Mammary epithelial cell (primary cell): Measurements from ENCODE around the gene HPSE2.

ENCODE experiments used
- CTCF ChIP-seq, 2 donors: IDR thresholded peaks in 1 of 2; conservative IDR thresholded peaks in 1 of 2; 2 replicates each; pipeline ENCODE4 v1.5.1; 2011 to 2012; ENCODE audit warnings: inconsistent platforms in 2 of 2, low read length in 2 of 2, mild to moderate bottlenecking in 2 of 2, control low read depth in 1 of 2, low read depth in 1 of 2; ENCODE audit not compliant: insufficient read depth in 1 of 2; ENCODE audit errors: extremely low read depth in 1 of 2
- EZH2 ChIP-seq: IDR thresholded peaks from 2 replicates; pipeline ENCODE4 v1.6.1; 2012; ENCODE audit warnings: low read length, inconsistent platforms, borderline replicate concordance

DNA sequence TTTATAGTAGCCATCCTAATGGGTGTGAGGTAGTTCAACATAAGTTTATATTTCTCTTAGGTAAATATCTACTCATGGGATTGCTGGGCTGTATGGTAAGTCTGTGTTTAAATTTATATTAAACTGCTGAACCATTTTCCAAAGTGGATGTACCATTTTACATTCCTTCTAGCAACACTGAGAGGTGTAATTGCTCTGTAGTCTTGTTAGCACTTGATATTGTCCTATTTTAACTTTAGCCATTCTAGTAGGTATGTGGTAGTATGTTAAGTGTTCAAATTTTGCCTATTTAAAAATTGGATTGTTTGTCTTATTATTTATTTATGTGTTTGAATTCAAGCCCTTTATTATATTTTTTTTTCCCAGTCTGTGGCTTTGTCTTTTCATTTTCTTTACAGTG, 786.4 kb downstream of the HPSE2 start:
- TF ChIP-seq CTCF (conservative IDR thresholded peaks at IDR 0.05 in 1 of 2, IDR thresholded peaks at IDR 0.05 in 1 of 2; ENCODE audit: extremely low read depth in 1 of 2, insufficient read depth in 1 of 2, low read depth in 1 of 2, low read length in 2 of 2), result no peak
- no peak for TF ChIP-seq EZH2
